Dedifferentiated amniotic fluid mesenchymal stem cell (primary cell): ENCODE measurements around the gene NDUFB1.
A peak's percentile ranks its signal among the peaks of the same experiment; 100 is the strongest.

Experiments used
- DNase-seq: peaks from one replicate; pipeline ENCODE4 v3.0.0-alpha.2; 2016; ENCODE audit errors: extremely low spot score

Gene NDUFB1

DNA sequence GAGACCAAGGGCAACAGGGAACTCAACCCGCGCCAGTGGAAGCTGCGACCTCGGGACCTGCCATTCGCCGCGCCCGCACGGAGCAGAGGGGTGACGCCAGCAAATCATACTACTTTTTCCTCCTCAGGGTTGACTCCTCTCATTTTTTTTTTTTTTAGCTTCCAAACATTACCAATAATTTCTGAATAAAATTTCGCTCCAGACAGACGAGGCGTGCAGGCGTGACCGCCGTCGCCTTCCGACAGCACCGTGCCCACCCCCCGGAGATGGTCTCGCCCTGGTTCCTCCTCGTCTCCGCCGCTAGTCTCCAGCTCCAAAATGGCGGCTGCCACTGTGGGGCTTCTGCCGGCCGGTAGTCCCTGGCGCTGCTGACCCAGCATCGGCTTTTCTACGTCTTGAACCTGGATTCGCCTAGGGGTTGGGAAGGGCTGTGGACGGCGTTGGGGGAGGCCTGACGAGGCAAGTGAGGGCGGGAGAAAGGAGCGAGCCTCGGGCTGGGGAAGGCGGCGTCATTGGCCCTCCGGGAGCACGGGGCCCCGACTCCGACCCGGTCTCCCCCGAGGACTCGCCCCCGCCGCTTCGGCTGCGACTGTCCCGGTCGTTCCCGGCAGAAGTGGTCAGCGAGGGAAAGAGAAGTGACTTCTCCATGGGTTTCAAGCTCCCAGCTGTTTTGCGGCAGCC is at the start of gene NDUFB1, which contains the start of gene CPSF2:
Gene NDUFB1, minus strand, starts transcription at position 37 of the 681 bp plus-strand sequence. CDS start 4,069 bp downstream, outside the sequence.
Gene CPSF2, plus strand, starts transcription at position 300 of the 681 bp plus-strand sequence. CDS start 9,016 bp downstream, outside the sequence.
- DNase-seq = peak; percentile 67

DNA sequence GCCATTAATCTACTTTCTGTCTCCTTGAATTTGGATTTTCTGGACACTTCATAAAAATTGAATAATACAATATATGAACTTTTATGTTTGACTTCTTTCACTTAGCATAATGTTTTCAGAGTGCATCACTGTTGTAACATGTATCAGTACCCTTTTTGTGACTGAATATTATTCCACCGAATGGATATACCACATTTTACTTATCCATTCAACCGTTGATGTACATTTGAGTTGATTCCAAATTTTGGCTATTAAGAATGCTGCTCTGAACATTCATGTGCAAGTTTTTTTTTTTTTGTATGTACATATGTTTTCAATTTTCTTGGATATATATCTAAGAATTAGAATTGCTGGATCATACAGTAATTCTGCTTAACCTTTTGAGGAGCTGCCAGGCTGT is 43.5 kb upstream of the NDUFB1 start:
- DNase-seq = no peak

DNA sequence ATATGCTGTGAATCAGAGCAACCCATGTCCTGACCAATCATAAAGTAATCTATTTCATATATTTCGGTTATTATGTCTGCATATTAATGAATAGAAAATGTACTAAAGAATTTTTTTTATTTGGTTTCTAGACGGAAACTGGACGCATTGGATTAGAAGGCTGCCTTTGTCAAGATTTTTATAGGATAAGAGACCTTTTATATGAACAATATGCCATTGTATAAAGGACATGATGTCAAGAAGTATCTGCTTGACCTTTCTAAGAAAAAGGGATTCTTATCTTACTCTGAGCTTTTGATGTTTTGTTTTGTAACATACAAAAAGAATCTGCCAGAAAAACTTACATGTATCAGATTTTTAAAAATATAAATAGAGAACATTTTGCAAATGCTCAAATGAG is 40.0 kb upstream of the NDUFB1 start:
- DNase-seq = no peak

DNA sequence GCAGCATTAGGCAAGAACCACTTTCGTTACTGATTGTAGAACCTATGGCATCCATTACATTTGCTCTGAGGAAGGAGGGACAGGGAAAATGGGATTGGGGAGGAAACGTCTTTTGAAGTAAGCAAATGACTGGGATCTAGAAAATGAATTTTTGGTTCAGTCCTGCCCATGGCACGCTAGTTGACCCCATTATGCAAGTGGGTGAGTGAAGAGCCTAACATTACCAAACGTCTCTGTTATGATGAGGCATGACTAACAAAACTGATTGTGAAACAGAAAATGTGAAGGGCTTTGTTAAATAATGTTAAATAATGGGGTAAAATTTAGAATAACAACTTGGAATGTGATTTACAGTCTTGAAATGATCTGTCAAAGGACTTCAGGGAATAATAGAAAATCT is 39.1 kb upstream of the NDUFB1 start:
- peak; percentile 43 for DNase-seq

DNA sequence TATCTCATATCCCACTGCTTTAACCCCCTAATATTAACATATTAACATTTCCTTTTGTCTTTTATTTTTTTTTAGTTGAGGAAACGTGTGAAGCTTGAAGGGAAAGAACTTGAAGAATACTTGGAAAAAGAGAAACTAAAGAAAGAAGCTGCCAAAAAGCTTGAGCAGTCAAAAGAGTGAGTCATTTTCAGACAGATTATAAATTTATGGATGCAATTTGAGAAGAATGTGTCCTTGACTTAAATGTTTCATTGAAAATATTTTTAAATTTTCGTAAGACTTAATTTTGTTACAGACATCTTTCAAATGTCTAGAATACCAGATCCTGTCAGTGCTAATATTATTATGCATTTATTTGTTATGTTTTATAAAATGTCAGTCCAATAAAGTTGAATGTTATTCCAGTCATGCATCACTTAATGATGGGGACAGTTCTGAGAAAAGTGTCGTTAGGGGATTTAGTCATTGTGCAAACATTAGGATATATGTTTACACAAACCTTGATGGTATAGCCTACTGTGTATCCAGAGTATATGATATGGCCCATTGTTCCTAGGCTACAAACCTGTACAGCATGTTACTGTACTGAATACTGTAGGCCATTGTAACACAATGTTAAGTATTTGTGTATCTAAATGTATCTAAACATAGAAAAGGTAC is 32.9 kb upstream of the NDUFB1 start:
- peak; percentile 44 for DNase-seq

DNA sequence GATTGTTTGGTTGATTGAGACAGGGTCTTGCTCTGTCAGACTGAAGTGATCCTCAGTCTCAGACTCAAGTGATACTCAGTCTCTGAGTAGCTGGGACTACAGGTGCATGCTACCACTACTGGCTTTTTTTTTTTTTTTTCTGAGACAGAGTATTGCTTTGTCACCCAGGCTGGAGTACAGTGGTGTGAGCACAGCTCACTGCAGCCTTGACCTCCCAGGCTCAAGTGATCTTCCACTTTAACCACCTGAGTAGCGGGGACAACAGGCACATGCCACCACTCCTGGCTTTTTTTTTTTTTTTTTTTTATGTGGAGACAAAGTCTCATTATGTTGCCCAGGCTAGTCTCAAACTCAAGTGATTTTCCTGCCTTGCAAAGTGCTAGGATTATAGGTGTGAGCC is 32.1 kb upstream of the NDUFB1 start:
- no peak for DNase-seq

DNA sequence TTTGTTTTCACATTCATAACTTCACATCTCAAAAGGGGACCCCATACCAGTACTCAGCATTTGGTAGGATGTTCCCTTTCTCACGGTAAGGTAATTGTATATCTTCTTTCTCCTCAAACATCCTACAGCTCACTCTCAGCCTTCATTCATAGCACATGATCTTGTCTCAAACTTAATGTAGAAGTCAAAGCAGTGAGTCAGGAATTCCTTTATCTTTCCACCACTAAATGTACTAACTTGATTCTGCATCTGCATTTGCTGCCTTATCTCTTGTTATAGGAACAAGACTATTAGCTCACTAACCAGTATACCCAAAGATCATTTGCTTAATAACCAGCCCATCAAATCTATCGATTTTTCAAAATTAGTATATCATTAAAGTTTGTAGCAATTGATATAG is 23.2 kb upstream of the NDUFB1 start:
- no peak for DNase-seq

DNA sequence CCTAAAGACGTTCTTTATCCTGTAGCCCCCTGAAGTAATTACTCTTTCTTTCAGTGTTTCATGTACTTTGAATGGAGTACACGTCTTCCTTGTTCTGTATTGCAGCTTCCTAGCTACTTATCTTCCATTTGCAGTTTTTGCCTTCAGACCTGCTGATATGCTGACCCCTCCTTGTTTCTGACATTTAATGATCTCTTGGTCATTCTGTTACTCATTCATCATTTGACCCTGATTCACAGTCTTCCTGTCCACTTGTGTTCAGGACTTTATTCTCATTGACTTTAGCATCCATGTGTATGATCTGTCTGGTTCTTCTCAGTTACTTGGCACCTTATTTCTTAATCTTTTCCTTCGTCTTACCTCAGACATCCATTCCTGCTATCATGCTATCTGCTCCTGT is 22.5 kb upstream of the NDUFB1 start:
- no peak for DNase-seq

DNA sequence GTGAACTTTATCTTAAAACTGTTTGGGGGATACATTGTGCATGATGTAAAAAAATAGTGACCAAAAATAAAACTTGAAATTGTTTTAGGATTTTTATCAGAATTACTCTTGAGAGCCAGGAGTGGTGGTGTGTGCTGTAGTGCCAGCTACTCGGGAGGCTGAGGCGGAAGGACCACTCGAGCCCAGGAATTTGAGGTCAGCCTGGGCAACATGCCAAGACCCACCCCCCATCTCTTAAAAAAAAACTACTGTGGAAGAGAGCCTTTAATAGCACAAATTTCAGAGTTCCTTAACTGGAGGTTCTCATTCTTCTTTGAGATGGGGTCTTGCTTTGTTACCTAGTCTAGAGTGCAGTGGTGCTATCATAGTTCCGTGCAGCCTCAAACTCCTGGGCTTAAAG is 21.8 kb upstream of the NDUFB1 start:
- DNase-seq = no peak

DNA sequence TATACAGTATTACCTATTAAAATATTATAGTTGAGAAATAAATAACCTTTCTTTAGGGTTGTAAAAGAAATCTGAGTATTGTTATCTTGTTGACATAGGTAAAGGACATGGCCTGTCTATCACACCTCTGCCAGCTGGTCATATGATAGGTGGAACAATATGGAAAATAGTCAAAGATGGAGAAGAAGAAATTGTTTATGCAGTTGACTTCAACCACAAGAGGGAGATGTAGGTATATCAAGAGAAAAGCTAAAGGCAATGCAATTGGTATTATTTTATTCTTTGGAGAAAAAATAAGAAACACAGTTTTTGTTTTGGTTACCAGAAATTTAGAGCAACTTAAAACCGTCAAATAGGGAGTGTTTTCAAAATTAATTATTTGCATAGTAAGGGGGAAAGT is 13.8 kb upstream of the NDUFB1 start:
- DNase-seq = peak; percentile 36

DNA sequence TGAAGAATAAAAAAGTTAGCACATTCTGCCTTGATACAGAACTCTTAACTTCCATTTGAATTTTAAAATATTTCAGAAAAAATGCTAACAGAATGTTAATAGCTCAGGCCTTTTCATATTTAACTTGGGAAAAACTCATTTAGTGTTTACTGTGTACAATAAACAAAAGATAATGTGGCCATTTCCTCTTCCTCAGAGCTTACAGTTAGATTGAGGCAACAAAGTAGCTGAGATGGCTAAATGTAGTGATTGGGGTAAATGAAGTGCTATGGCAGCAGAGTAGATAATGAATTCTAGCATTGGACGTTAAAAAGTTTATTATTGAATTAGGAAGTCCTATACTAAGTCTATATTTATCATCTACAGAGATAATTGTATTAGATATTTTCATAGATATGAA is 12.9 kb upstream of the NDUFB1 start:
- no peak for DNase-seq

DNA sequence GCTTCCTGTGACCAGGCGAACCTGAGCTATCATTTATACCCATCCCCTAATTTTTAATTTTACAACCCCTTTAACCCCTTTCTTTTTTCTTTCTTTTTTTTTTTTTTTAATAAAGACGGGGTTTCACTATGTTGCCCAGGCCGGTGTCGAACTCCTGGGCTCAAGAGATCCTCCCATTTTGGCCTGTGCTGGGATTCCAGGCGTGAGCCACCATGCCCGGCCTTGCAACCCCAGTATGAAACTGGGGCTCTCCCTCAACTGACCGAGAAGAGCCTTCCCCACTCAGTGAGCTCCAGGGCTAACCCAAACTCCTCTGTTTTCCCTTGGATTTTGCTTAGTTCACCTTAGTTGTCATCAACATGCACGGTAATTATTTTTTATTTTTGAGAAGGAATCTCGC is 1.3 kb upstream of the NDUFB1 start:
- no peak for DNase-seq

DNA sequence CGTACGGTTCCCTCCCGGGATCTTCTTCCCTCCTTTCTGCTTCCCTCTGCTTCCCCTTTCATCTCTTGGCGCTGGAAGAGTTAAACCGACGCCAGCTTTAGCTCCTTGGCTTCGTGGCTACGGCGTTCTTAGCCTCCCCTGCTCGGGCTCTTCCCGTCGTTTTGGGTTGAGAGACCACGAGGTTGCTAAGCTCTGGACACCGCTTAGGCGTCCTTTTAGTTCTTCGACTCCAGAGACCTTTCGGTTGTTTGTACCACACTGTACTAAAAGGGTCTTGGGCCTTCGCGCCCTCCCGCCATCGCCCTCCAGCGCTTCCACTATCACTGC is 808 bp upstream of the NDUFB1 start:
- DNase-seq = no peak

DNA sequence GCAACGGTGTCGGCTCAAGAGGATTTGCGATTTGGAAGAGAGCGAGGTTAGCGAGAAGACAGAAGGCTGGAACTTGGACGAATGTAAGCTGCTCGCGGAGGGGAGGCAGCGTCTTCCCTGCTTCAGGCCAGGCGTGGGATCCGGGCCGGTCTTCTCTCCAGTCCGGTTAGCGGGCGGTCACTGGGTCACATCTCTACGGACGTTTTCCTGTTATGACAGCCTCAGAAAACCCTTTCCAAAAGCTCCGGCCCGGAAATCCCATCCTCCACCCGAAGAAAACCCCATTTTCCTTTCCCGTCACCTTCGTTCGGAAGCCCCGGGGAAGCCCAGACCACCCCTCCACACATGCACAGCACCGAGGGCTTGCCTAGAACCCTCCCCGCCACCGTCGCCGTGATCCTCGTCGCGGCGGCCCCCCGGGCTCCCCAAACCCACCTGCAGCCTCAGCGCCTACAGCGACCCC is 268 bp downstream of the NDUFB1 start:
- no peak for DNase-seq

DNA sequence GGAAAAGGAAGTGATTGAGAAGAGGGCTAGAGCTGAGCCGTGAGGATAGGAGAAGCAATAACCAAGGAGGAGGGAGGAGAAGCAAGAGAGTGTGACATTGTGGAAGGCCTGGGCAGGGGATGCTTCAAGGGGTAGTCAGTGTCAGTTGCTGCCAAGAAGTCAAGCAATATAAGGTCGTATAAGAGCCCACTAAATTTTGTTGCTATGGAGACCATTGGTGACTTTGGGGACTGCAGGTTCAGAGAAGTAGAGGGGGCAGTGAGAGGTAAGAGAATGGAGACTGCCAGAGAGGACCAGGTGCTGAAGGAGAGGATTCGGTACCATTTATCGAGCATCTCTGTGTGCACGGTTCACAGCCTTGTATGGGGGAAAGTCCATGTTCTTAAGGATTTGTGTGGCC is 12.0 kb downstream of the NDUFB1 start:
- DNase-seq = no peak

DNA sequence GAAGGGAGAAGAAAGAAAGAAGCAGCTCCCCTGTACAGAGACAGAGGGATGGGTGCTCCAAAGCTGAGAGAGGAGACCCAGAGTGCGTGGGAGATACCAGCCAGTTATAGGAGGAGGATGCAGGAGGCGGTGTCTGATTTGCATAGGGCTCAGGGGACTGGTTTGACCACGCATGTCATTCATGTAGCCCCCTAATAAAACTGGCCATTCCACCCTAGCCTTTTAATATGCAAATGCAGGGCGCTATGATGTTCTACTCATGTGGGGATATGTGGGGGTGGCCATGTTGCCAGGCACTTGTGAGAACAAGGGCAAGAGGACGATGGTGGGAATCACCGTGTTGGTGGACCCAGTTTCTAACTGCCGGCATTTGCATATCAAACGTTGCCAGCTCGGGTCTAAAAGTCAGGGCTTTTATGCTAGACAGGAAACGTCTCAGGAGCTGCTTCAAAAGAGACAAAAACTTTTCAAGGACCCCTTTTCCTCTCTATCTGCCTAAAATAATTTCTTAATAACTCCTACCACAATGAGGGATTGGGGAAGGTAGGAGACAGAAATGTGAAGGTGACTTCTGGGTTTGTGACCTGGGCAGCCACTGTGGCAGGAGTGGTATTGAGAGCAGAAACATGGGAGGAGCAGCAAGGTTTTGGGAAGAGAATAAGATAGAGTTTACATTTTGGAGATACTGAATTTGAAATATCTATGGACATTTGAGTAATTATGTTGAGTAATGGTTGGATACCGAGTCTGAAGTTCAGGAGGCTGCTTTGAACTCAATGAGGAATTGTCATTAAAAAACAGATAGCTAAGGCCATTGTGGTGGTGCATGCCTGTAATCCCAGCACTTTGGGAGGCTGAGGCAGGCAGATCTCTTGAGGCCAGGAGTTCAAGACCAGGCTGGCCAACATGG is 12.9 kb downstream of the NDUFB1 start:
- DNase-seq = no peak

DNA sequence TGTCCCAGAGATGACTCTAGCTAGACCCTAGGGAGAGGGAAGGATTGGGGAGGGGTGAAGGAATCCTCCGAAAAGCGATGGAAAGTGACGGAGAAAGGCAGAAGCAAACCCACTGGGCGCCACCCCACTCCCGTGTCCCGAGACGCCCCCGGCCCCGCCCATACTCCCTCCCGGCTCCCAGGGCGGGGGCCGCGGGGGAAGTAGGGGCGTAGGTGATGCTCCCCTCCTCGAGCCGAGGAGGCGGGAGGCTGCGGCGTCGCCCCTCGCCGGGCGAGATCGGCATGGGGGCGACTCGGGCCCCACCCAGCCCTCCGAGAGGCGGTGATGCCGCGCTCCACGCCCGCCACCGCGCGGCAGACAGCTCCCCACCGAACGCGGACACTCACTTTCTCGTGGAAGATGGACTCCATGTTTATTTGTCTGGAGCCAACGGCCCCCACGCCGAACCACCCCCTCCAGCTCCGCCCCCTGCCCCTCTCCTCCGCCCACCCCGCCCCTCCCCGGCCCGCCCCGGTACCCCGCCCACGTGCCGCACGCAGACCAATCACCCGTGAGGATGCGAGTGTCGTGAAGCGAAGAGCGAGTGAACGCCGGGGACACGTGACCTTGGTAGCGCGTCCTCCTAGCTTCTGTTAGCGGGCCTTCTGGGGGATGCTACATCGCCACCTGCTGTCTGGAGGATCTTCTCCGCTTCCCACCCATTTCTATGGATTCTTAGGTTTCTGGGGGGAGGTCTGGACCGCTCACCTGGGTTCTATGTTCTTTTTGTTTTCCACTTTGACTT is 15.2 kb downstream of the NDUFB1 start, which contains the start of gene ATXN3:
Gene ATXN3, minus strand, starts transcription at position 440 of the 784 bp plus-strand sequence. Its CDS starts 30 bp downstream, at position 410.
- DNase-seq = peak; percentile 99

DNA sequence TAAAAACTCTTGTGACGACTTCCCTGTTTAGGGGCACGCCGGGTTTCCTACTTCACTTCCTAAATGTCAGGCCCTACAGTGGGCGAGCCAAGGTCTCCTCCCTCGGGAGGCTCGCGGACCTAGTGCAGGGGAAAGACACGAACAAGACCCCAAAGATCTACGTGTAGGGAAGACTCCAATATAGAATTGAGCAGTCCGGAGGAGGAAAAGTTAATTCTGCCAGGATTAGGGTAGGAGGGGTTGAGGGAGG is 15.7 kb downstream of the NDUFB1 start:
- no peak for DNase-seq

DNA sequence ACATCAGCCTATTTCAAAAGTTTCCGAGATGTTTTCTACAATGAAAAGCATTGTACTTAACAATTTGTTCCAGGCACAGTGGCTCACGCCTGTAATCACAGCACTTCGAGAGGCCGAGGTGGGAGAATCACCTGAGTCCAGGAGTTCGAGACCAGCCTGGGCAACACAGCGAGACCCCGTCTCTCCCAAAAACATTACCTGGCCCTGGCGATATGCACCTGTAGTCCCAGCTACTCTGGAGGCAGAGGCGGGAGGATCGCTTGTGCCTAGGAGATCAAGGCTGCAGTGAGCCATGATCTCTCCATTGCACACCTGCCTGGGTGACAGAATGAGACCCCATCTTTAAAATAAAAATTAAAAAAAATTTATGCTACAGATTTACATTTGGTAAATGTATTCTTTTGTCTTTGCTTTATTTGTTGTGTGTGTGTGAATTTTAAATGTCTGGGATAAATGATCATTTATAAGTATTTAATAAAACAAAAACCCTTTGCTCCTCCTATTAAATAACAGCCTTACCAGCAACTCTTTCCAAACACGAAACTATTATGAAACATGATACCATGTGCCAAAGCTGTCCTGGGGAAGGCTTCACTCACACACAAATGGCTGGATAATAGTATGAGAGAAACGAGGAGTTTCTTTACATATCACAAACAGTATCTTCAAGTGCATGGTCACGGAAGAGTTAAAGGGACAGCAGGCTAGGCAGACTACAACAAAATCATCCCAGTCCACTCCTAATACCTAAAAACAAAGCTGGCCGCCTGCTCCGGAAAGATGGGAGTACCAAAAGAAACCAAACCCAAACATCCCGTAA is 16.2 kb downstream of the NDUFB1 start:
- DNase-seq = peak; percentile 22

DNA sequence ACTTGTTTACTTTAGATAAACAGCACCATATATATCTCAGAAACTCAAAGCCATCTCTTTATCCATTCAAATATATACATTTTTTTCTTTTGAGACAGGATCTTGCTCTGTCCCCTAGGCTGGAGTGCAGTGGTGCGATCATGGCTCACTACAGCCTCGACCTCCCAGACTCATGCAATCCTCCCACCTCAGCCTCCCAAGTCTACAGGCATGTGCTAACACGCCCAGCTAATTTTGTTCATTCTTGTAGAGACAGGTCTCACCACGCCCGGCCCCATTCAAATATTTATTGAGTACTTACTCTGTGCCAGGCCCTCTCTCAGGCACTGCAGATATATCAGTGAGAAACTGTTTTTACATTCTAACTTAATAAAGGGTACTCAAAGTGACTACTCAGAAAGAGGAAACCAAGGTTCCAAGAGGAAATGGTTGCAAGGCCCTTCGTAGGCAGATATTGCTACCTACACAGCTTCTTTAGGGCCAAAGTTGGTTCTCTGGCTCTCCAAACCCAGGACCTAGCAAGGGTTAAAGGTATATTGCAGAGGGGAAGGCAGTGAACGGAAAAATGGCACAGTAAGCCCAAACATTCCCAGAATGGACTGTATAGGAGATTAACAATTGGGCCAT is 18.0 kb downstream of the NDUFB1 start:
- no peak for DNase-seq

DNA sequence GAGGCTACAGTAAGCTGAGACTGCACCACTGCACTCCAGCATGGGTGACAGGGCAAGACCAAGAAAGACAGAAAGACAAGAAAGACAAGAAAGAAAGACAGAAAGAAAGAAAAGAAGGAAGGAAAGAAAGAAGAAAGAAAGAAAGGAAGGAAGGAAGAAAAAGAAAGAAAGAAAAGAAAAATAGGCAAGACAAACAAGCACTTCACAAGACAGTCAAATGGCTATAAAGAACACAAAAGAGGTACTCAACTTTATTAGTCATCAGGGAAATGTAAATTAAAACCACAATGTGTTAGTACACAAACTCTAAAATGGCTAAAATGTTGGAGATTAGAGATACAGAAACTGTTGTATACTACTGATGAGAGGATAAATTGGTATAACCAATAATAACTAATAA is 21.7 kb downstream of the NDUFB1 start:
- DNase-seq = no peak
